Measurements from ENCODE around the gene IL13RA1. TPM values are rescaled to one million over a fixed set of nuclear protein-coding genes. Genes with fewer than 3 reads are reported as not detected.
"Not testable (repeated sequence)": the region's sequence is repeated elsewhere in the genome, so short reads cannot be mapped to it uniquely, and the experiment has no call there.

Gene IL13RA1
- total and polyA plus RNA-seq, 3 experiments from 2014 or later: 0.59 to 0.60 TPM; not detected in 1

GRCh38 chrX:118807151-118808017 lies 80.0 kb downstream of the IL13RA1 start:
- Histone ChIP-seq H3K27me3 (ENCODE audit: insufficient read depth, low read length, poor library complexity, severe bottlenecking) (no peaks in the 10 kb centered on the region), H3K4me3 (ENCODE audit: low read length) (no peak overlapping the region), H3K4me1 (ENCODE audit: insufficient read depth, low read length) (no peaks in the 10 kb centered on the region), H3K36me3 (ENCODE audit: insufficient read depth, low read length) (no peaks in the 10 kb centered on the region), H3K9me3 (ENCODE audit: low read length) (no peaks in the 10 kb centered on the region), H3K27ac (ENCODE audit: low read depth, low read length) (no peak overlapping the region)
- no peak overlapping the region for H3K4me3 Mint-ChIP-seq
- POLR2A ChIA-PET: no interaction called here
- no peaks in the 10 kb centered on the region for H3K4me1 Mint-ChIP-seq
- DNase-seq: peak in 1 of 5 donors; percentile 5
- CTCF ChIA-PET: no interaction called here
- H3K27me3 Mint-ChIP-seq: peaks cover 12 to 24% of the 10 kb centered on the region in 2 donors
- H3K9me3 Mint-ChIP-seq: no peaks in the 10 kb centered on the region
- H3K36me3 Mint-ChIP-seq: no peaks in the 10 kb centered on the region
- no peak overlapping the region for H3K27ac Mint-ChIP-seq

DNA sequence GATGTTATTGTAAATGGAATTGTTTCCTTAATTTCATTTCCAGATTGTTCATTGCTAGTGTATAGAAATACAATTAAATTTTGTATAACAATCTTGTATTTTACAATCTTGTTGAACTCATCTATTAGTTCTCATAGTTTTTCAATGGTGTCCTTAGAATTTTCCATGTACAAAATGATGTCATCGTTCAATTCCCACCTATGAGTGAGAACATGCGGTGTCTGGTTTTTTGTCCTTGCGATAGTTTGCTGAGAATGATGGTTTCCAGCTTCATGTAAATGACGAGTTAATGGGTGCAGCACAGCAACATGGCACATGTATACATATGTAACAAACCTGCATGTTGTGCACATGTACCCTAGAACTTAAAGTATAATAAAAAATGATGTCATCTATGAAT lies 89.9 kb downstream of the IL13RA1 start:
- DNase-seq; H3K9me3 Mint-ChIP-seq; H3K27me3 Mint-ChIP-seq; H3K4me3 ChIP-seq (ENCODE audit: low read length); H3K4me1 ChIP-seq (ENCODE audit: insufficient read depth, low read length); H3K4me1 Mint-ChIP-seq; H3K36me3 ChIP-seq (ENCODE audit: insufficient read depth, low read length); H3K9me3 ChIP-seq (ENCODE audit: low read length); POLR2A ChIA-PET; H3K36me3 Mint-ChIP-seq; H3K4me3 Mint-ChIP-seq; H3K27ac Mint-ChIP-seq; CTCF ChIA-PET; H3K27me3 ChIP-seq (ENCODE audit: insufficient read depth, low read length, poor library complexity, severe bottlenecking); H3K27ac ChIP-seq (ENCODE audit: low read depth, low read length): not testable (repeated sequence)

DNA sequence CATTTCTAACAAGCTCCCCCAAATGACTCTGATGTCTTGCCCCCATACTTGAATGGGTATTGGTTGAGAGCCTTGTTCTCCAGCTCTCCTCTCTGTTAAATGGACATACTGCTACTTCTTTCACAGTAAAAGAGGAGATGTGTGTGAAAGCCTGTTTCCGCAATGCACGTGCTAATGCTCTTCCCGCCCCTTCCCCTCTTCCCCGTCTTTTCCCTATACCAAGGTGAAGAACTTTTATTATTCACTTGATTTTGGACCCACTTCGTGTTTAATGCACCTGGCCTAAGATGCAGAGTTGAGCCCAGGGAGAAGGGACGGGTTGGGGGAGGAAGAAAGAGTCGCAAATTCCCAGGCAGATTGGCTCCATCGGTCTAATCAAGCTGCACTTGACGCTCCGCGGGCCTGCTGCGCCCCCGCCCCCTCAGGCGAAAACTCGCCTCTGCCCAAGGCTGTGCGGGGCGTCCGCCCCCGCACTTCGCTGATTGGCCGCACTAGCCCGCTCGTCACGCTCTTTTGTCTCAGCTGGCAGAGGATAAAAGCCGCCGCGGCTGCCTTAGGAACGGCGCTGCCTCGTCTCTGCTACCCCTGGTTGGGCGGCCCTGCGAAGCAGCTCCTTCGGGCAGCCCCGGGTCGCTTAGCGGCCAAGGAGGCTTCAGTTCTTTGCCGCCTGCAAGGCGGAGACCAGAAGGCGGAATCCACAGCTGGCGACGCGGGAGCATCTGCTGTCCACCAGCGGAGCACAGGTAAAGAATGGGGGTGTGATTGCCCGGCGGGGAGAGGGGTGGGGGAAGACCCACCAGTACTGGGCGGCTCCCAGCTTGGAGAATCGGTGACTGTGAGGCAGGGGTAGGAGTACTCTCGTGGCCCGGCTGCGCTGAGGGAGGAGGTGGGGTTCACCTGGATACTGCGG lies 96.1 kb downstream of the IL13RA1 start, which contains the start of gene ZCCHC12:
ZCCHC12 (plus strand) TSS at position 562 of the 910 bp plus-strand sequence. CDS start 1,421 bp downstream, outside the sequence.
- H3K36me3 Mint-ChIP-seq: peaks cover 0 to 2% (median 0%) of the 10 kb centered on the region in 3 donors
- peak within 1 kb of the TSS in 2 of 8 donors; percentile 18 to 70 for H3K27ac Mint-ChIP-seq
- H3K4me1 ChIP-seq (ENCODE audit: insufficient read depth, low read length): peaks cover 5% of the 10 kb centered on the region
- POLR2A ChIA-PET: no interaction called here
- H3K4me3 Mint-ChIP-seq: peak within 1 kb of the TSS; percentile 56 to 91 (median 74)
- H3K9me3 ChIP-seq (ENCODE audit: low read length): no peaks in the 10 kb centered on the region
- no peak within 1 kb of the TSS for H3K27ac ChIP-seq (ENCODE audit: low read depth, low read length)
- H3K4me1 Mint-ChIP-seq: peaks cover 13 to 26% (median 17%) of the 10 kb centered on the region in 3 donors
- CTCF ChIA-PET: no interaction called here
- H3K27me3 Mint-ChIP-seq: peaks cover 45 to 56% of the 10 kb centered on the region in 2 donors
- H3K27me3 ChIP-seq (ENCODE audit: insufficient read depth, low read length, poor library complexity, severe bottlenecking): peaks cover 6% of the 10 kb centered on the region
- peaks cover 0 to 7% (median 0%) of the 10 kb centered on the region in 5 donors for H3K9me3 Mint-ChIP-seq
- no peaks in the 10 kb centered on the region for H3K36me3 ChIP-seq (ENCODE audit: insufficient read depth, low read length)
- H3K4me3 ChIP-seq (ENCODE audit: low read length): peak within 1 kb of the TSS; percentile 28
- DNase-seq: peak in 4 of 5 donors; percentile 7 to 62 (median 38)

GRCh38 chrX:118824173-118824730 lies 96.8 kb downstream of the IL13RA1 start:
- Histone ChIP-seq H3K9me3 (ENCODE audit: low read length) (no peaks in the 10 kb centered on the region), H3K27ac (ENCODE audit: low read depth, low read length) (no peak overlapping the region), H3K36me3 (ENCODE audit: insufficient read depth, low read length) (no peaks in the 10 kb centered on the region), H3K27me3 (ENCODE audit: insufficient read depth, low read length, poor library complexity, severe bottlenecking) (peaks cover 6% of the 10 kb centered on the region), H3K4me3 (ENCODE audit: low read length) (peak overlapping the region; percentile 28), H3K4me1 (ENCODE audit: insufficient read depth, low read length) (peaks cover 5% of the 10 kb centered on the region)
- Mint-ChIP-seq H3K4me1 (peaks cover 13 to 26% (median 17%) of the 10 kb centered on the region in 3 donors), H3K36me3 (peaks cover 0 to 2% (median 0%) of the 10 kb centered on the region in 3 donors), H3K27me3 (peaks cover 48 to 60% of the 10 kb centered on the region in 2 donors), H3K27ac (peak overlapping the region in 1 of 8 donors; percentile 18), H3K9me3 (peaks cover 0 to 7% (median 0%) of the 10 kb centered on the region in 5 donors), H3K4me3 (peak overlapping the region; percentile 56 to 91 (median 74))
- no peak for DNase-seq
- ChIA-PET CTCF (no interaction called here), POLR2A (no interaction called here)

GRCh38 chrX:118825227-118825626 lies 97.8 kb downstream of the IL13RA1 start:
- H3K27me3 ChIP-seq (ENCODE audit: insufficient read depth, low read length, poor library complexity, severe bottlenecking): peaks cover 6% of the 10 kb centered on the region
- H3K9me3 ChIP-seq (ENCODE audit: low read length): no peaks in the 10 kb centered on the region
- Mint-ChIP-seq H3K27me3 (peaks cover 48 to 66% of the 10 kb centered on the region in 2 donors), H3K4me3 (peak overlapping the region in 3 of 7 donors; percentile 31 to 41 (median 32)), H3K9me3 (peaks cover 0 to 7% (median 0%) of the 10 kb centered on the region in 5 donors), H3K4me1 (peaks cover 13 to 26% (median 17%) of the 10 kb centered on the region in 3 donors), H3K36me3 (no peaks in the 10 kb centered on the region), H3K27ac (no peak overlapping the region)
- H3K4me1 ChIP-seq (ENCODE audit: insufficient read depth, low read length): peaks cover 5% of the 10 kb centered on the region
- DNase-seq: no peak
- H3K27ac ChIP-seq (ENCODE audit: low read depth, low read length): no peak overlapping the region
- H3K4me3 ChIP-seq (ENCODE audit: low read length): no peak overlapping the region
- no peaks in the 10 kb centered on the region for H3K36me3 ChIP-seq (ENCODE audit: insufficient read depth, low read length)
- ChIA-PET CTCF (no interaction called here), POLR2A (no interaction called here)

- Mint-ChIP-seq H3K9me3 (no peaks in the 10 kb centered on the region), H3K4me1 (peaks cover 0 to 7% (median 1%) of the 10 kb centered on the region in 3 donors), H3K27ac (no peak overlapping the region), H3K36me3 (no peaks in the 10 kb centered on the region), H3K4me3 (peak overlapping the region in 3 of 7 donors; percentile 8 to 34 (median 33)), H3K27me3 (peaks cover 5 to 26% of the 10 kb centered on the region in 2 donors)
- Histone ChIP-seq H3K4me1 (ENCODE audit: insufficient read depth, low read length) (peaks cover 5% of the 10 kb centered on the region), H3K27ac (ENCODE audit: low read depth, low read length) (no peak overlapping the region), H3K9me3 (ENCODE audit: low read length) (no peaks in the 10 kb centered on the region), H3K4me3 (ENCODE audit: low read length) (no peak overlapping the region), H3K27me3 (ENCODE audit: insufficient read depth, low read length, poor library complexity, severe bottlenecking) (no peaks in the 10 kb centered on the region), H3K36me3 (ENCODE audit: insufficient read depth, low read length) (no peaks in the 10 kb centered on the region)
- DNase-seq: peak; percentile 20 to 53 (median 30)
- CTCF ChIA-PET: interaction anchor here (1.1 to 1.5 kb wide), 3 partner anchors 8 to 26 kb away, joined by 3 to 4 read pairs (median 3); no protein-coding TSS in a partner anchor
- POLR2A ChIA-PET: no interaction called here
Measured at GRCh38 chrX:118839334-118839958, 112.0 kb downstream of the IL13RA1 start.

Data from CD8-positive, alpha-beta memory T cell (primary cell).